ENCODE measurements around the gene CYSLTR2. TPM values are rescaled to one million over a fixed set of nuclear protein-coding genes. Genes with fewer than 3 reads are reported as not detected.

Gene CYSLTR2
- total and polyA plus RNA-seq, 11 donors: 1.8 to 11.5 (median 5.4) TPM

DNA sequence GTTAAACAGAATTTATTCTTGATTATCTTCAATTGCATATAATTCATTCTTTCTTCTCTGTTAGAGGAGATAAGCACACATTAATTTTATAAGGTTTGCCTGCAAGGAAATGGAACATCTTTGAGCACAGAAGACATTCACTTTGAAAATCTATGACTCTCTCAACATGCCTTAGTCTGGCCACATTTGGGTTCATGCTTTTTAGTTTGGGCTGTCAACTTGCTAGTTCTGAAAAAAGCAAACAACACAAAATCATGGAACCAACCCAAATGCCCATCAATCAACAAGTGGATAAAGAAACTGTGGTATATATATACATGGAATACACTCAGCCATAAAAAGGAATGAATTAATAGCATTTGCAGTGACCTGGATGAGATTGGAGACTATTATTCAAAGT is 71.5 kb downstream of the CYSLTR2 start:
- H3K4me3 ChIP-seq: no peak overlapping the region
- intact Hi-C loops (cut with DNase I): no loop called here
- H3K4me1 ChIP-seq: peaks cover 0 to 25% (median 0%) of the 10 kb centered on the region in 12 donors
- peak overlapping the region in 4 of 12 donors; percentile 27 to 82 (median 60) for H3K27ac ChIP-seq
- ATAC-seq (no peak), DNase-seq (no peak)
- no peaks in the 10 kb centered on the region for H3K27me3 ChIP-seq
- TF ChIP-seq, protein P1, sequence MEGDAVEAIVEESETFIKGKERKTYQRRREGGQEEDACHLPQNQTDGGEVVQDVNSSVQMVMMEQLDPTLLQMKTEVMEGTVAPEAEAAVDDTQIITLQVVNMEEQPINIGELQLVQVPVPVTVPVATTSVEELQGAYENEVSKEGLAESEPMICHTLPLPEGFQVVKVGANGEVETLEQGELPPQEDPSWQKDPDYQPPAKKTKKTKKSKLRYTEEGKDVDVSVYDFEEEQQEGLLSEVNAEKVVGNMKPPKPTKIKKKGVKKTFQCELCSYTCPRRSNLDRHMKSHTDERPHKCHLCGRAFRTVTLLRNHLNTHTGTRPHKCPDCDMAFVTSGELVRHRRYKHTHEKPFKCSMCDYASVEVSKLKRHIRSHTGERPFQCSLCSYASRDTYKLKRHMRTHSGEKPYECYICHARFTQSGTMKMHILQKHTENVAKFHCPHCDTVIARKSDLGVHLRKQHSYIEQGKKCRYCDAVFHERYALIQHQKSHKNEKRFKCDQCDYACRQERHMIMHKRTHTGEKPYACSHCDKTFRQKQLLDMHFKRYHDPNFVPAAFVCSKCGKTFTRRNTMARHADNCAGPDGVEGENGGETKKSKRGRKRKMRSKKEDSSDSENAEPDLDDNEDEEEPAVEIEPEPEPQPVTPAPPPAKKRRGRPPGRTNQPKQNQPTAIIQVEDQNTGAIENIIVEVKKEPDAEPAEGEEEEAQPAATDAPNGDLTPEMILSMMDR (IDR thresholded peaks at IDR 0.05): no peak
- no peak for TF ChIP-seq POLR2A (IDR thresholded peaks at IDR 0.05)
- H3K9me3 ChIP-seq: peaks cover 0 to 9% (median 0%) of the 10 kb centered on the region in 12 donors
- no peaks in the 10 kb centered on the region for H3K36me3 ChIP-seq

DNA sequence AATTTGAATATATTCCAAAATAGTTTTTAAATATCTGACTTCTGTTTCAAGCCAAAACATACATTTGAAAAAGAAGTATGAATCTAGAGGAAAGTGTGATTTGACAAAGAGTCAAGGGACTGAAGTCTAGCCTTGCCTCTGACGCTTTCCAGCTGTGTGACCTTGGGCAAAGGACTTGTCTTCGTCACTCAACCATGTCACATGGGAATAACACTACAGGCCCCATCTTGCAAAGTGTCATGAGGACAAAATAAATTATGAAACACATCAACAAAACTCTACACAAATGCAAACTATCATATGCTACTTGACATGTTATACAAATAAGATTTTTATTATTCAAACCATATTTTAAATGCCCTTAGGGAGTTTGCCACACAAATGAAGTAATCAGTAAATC is 73.0 kb downstream of the CYSLTR2 start:
- Histone ChIP-seq H3K27me3 (no peaks in the 10 kb centered on the region), H3K4me3 (no peak overlapping the region), H3K9me3 (peaks cover 0 to 9% (median 0%) of the 10 kb centered on the region in 12 donors), H3K36me3 (no peaks in the 10 kb centered on the region), H3K27ac (peak overlapping the region in 9 of 12 donors; percentile 11 to 88 (median 71)), H3K4me1 (peaks cover 0 to 25% (median under 1%) of the 10 kb centered on the region in 12 donors)
- intact Hi-C loops (cut with DNase I): no loop called here
- TF ChIP-seq POLR2A (IDR thresholded peaks at IDR 0.05): no peak
- TF ChIP-seq, protein P1 (IDR thresholded peaks at IDR 0.05): no peak
- DNase-seq (peak in 4 of 5 donors; percentile 41 to 75 (median 64)), ATAC-seq (peak; percentile 56 to 79 (median 69))
- WGBS, 4 donors: 25 to 42% (median 35%) methylated on average over 2 of the region's 2 CpGs

DNA sequence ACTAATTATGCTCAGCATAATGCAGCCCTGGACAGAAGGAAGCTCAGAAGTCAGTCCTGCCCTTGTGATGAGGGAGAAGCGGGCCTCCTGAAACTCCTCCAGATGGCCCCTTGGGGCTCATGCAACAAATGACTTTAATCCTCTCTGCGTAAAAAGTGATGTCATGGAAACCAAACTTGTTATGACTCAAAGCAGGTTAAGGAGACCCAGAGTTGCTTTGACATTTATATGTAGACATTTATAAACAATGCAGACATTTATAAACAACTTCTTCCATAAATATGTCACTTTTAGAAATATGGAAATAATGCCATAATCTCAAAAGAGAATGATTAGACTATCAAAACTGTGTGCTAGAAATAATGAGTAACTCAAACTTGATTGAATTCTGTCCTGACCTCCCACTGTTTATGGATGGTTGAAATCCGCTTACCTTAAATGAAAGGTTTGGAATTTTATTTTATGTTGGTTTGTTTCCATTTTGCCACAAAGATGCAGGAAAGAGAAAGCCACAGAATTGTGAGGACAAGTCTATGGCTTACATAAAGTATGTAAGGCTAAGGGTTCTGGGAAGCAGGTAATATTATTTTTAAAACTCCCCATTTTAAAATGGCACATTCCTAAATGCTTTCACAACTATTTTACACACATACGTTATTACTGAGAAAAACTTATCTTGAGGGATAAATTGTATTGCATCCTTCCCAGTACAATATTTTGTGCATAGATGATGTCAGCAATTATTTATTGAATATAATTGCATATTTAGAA is 73.7 kb downstream of the CYSLTR2 start:
- intact Hi-C loops (cut with DNase I): no loop called here
- H3K4me1 ChIP-seq: peaks cover 0 to 25% (median 1%) of the 10 kb centered on the region in 12 donors
- H3K27me3 ChIP-seq: no peaks in the 10 kb centered on the region
- TF ChIP-seq, protein P1 (IDR thresholded peaks at IDR 0.05): no peak
- TF ChIP-seq POLR2A (IDR thresholded peaks at IDR 0.05): no peak
- H3K36me3 ChIP-seq: no peaks in the 10 kb centered on the region
- no peak overlapping the region for H3K4me3 ChIP-seq
- 43 to 74% (median 52%) methylated on average over 4 of the region's 4 CpGs for WGBS, 4 donors
- ATAC-seq (peak in 3 of 4 donors; percentile 69 to 85 (median 74)), DNase-seq (peak in 4 of 5 donors; percentile 63 to 70 (median 68))
- H3K9me3 ChIP-seq: peaks cover 0 to 9% (median 0%) of the 10 kb centered on the region in 12 donors
- peak overlapping the region in 11 of 12 donors; percentile 1 to 88 (median 53) for H3K27ac ChIP-seq

DNA sequence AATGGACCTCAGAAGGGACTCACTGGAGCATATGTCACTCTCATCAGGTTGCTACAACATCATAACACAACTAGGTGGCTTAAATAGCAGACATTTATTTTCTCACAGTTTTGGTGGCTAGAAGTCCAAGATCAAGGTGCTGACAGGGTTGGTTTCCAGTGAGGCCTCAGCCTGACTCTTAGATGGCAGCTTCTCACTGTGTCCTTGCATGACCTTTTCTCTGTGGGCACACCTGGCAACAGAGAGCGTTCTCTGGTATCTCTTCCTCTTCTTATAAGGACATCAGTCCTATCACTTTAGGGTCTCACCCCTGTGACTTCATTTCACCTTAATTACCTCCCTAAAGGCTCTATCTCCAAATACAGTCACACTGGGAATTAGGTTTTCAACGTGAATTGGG is 74.5 kb downstream of the CYSLTR2 start:
- Histone ChIP-seq H3K4me3 (no peak overlapping the region), H3K27me3 (no peaks in the 10 kb centered on the region), H3K9me3 (peaks cover 0 to 9% (median 0%) of the 10 kb centered on the region in 12 donors), H3K4me1 (peaks cover 0 to 25% (median 1%) of the 10 kb centered on the region in 12 donors), H3K27ac (peak overlapping the region in 10 of 12 donors; percentile 11 to 88 (median 56)), H3K36me3 (no peaks in the 10 kb centered on the region)
- intact Hi-C loops (cut with DNase I): no loop called here
- WGBS, 4 donors: 66 to 76% (median 67%) methylated on average over 2 of the region's 2 CpGs
- DNase-seq (no peak), ATAC-seq (no peak)
- no peak for TF ChIP-seq POLR2A (IDR thresholded peaks at IDR 0.05)
- TF ChIP-seq, protein P1 (IDR thresholded peaks at IDR 0.05): no peak
